ENCODE data around the gene TMEM59L. TPM values are rescaled to one million over a fixed set of nuclear protein-coding genes. Genes with fewer than 3 reads are reported as not detected.

TMEM59L gene
- total RNA-seq, 2 experiments from 2014 or later = 0.25 to 0.27 TPM

- Mint-ChIP-seq H3K27ac (no peak overlapping the region), H3K4me3 (no peak overlapping the region), H3K4me1 (ENCODE audit: low read depth) (peaks cover 18% of the 10 kb centered on the region), H3K27me3 (no peaks in the 10 kb centered on the region), H3K9me3 (no peaks in the 10 kb centered on the region), H3K36me3 (ENCODE audit: low read depth) (peaks cover 27% of the 10 kb centered on the region)
- Histone ChIP-seq H3K36me3 (ENCODE audit: insufficient read depth, low read length) (peaks cover 29% of the 10 kb centered on the region), H3K4me1 (ENCODE audit: insufficient read depth, low read length) (peaks cover 4% of the 10 kb centered on the region), H3K9me3 (ENCODE audit: control insufficient read depth in 1 of 2, insufficient read depth in 1 of 2, low read length in 2 of 2) (no peaks in the 10 kb centered on the region), H3K27me3 (ENCODE audit: control insufficient read depth in 1 of 2, insufficient read depth in 2 of 2, low read length in 2 of 2) (no peaks in the 10 kb centered on the region), H3K27ac (ENCODE audit: low read depth in 1 of 2, low read length in 2 of 2) (no peak overlapping the region), H3K4me3 (ENCODE audit: low read length) (no peak overlapping the region)
- intact Hi-C loops (cut with DNase I, micrococcal nuclease) = no loop called here
- no peak for TF ChIP-seq CTCF (IDR thresholded peaks at IDR 0.05)
- DNase-seq (no peak), ATAC-seq (ENCODE audit: poor library complexity) (no peak)
- ChIA-PET POLR2A (no interaction called here), CTCF (no interaction called here)
Measured at GRCh38 chr19:18667531-18668251, 55.0 kb downstream of the TMEM59L start.

GRCh38 chr19:18668252-18668631 is 55.6 kb downstream of the TMEM59L start:
- no peak for TF ChIP-seq CTCF (IDR thresholded peaks at IDR 0.05)
- POLR2A ChIA-PET = no interaction called here
- H3K36me3 ChIP-seq (ENCODE audit: insufficient read depth, low read length) = peaks cover 29% of the 10 kb centered on the region
- H3K4me3 Mint-ChIP-seq = no peak overlapping the region
- CTCF ChIA-PET = no interaction called here
- no peak overlapping the region for H3K27ac ChIP-seq (ENCODE audit: low read depth in 1 of 2, low read length in 2 of 2)
- H3K9me3 Mint-ChIP-seq = no peaks in the 10 kb centered on the region
- intact Hi-C loops (cut with DNase I, micrococcal nuclease) = no loop called here
- H3K4me1 Mint-ChIP-seq (ENCODE audit: low read depth) = peaks cover 12% of the 10 kb centered on the region
- DNase-seq (no peak), ATAC-seq (ENCODE audit: poor library complexity) (no peak)
- H3K4me3 ChIP-seq (ENCODE audit: low read length) = no peak overlapping the region
- H3K27me3 ChIP-seq (ENCODE audit: control insufficient read depth in 1 of 2, insufficient read depth in 2 of 2, low read length in 2 of 2) = no peaks in the 10 kb centered on the region
- H3K9me3 ChIP-seq (ENCODE audit: control insufficient read depth in 1 of 2, insufficient read depth in 1 of 2, low read length in 2 of 2) = no peaks in the 10 kb centered on the region
- H3K36me3 Mint-ChIP-seq (ENCODE audit: low read depth) = peaks cover 27% of the 10 kb centered on the region
- H3K27ac Mint-ChIP-seq = no peak overlapping the region
- peaks cover 4% of the 10 kb centered on the region for H3K4me1 ChIP-seq (ENCODE audit: insufficient read depth, low read length)
- H3K27me3 Mint-ChIP-seq = no peaks in the 10 kb centered on the region

- H3K36me3 ChIP-seq (ENCODE audit: insufficient read depth, low read length) = peaks cover 29% of the 10 kb centered on the region
- CTCF ChIA-PET = no interaction called here
Measured at GRCh38 chr19:18668744-18669523, 56.3 kb downstream of the TMEM59L start.

More at GRCh38 chr19:18668744-18669523, 56.3 kb downstream of the TMEM59L start:
- no peak for TF ChIP-seq CTCF (IDR thresholded peaks at IDR 0.05)
- Histone ChIP-seq H3K9me3 (ENCODE audit: control insufficient read depth in 1 of 2, insufficient read depth in 1 of 2, low read length in 2 of 2) (no peaks in the 10 kb centered on the region), H3K27me3 (ENCODE audit: control insufficient read depth in 1 of 2, insufficient read depth in 2 of 2, low read length in 2 of 2) (no peaks in the 10 kb centered on the region), H3K4me3 (ENCODE audit: low read length) (no peak overlapping the region), H3K27ac (ENCODE audit: low read depth in 1 of 2, low read length in 2 of 2) (no peak overlapping the region), H3K4me1 (ENCODE audit: insufficient read depth, low read length) (peaks cover 4% of the 10 kb centered on the region)
- Mint-ChIP-seq H3K4me3 (no peak overlapping the region), H3K4me1 (ENCODE audit: low read depth) (peaks cover 5% of the 10 kb centered on the region), H3K36me3 (ENCODE audit: low read depth) (peaks cover 25% of the 10 kb centered on the region), H3K27ac (no peak overlapping the region), H3K9me3 (no peaks in the 10 kb centered on the region), H3K27me3 (no peaks in the 10 kb centered on the region)
- POLR2A ChIA-PET = no interaction called here
- ATAC-seq (ENCODE audit: poor library complexity) = no peak
- no peak for DNase-seq
- intact Hi-C loops (cut with DNase I, micrococcal nuclease) = no loop called here

Data from CD4-positive, alpha-beta T cell (primary cell).